ENCODE data around the gene ENTPD8.

- TF ChIP-seq CTCF (IDR thresholded peaks at IDR 0.05) (no peak), POLR2A (IDR thresholded peaks at IDR 0.05) (no peak)
Observed at GRCh38 chr9:137387891-137388560, 53.1 kb downstream of the ENTPD8 start.

Data from uterus (tissue), 2 donors.